HG03175 (cell line): ENCODE data around the gene KRT6B.

Experiments used
- ATAC-seq: cut with Tn5 transposase; IDR thresholded peaks from one replicate; pipeline ENCODE4 v1.9.1; 2021; ENCODE audit warnings: mild to moderate bottlenecking, moderate library complexity; ENCODE audit not compliant: unreplicated experiment

The KRT6B gene

DNA sequence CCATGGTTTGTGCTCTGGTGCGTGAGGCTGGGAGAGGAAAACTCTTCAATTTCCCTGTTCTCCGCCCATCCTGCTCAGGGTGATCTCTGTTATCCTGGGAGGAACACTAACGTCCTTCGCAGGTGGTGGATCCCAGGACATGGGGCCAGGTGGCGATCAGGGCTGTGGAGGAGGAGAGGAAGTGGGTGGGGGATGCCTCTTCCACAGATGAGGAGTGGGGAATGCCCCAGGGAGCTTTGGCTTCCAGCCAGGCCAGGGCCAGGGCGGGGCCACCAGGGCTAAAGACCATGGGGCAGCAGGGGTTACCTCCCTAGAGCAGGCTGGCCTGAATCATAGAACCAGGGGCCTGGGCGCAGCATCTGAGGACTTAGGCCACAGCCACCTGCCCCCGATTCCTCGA, 14.4 kb downstream of the KRT6B start:
- no peak for ATAC-seq

DNA sequence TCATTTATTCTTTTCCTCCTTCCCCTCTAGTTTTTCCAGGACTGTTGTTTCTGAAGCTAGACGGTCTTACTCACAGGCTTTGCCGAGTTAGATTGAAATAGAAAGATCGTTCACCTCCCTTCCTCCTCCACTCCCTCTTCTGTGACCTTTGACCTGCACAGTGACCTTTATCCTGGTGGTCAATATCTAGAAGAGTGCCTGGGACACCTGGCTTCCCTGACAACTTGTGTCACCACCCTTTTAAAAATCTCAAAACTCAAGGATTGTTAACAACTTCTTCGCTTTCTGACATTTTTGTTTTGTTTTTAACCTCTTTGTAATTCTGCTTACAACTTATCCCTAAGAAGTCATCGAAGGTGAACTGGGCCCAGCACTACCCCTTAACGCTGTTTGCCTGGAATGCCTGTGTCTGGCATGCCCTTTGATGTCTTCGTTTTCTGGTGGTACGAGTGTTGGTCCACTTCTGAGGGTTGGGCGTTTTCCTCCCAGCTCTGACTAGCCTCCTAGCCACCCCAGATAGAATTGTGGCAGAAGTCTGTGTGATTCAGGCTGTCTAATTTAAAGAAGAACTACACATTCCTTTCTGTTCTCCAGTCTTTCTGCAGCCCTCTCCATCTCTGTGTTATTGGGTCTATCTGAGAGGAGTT, 15.0 kb downstream of the KRT6B start:
- no peak for ATAC-seq

DNA sequence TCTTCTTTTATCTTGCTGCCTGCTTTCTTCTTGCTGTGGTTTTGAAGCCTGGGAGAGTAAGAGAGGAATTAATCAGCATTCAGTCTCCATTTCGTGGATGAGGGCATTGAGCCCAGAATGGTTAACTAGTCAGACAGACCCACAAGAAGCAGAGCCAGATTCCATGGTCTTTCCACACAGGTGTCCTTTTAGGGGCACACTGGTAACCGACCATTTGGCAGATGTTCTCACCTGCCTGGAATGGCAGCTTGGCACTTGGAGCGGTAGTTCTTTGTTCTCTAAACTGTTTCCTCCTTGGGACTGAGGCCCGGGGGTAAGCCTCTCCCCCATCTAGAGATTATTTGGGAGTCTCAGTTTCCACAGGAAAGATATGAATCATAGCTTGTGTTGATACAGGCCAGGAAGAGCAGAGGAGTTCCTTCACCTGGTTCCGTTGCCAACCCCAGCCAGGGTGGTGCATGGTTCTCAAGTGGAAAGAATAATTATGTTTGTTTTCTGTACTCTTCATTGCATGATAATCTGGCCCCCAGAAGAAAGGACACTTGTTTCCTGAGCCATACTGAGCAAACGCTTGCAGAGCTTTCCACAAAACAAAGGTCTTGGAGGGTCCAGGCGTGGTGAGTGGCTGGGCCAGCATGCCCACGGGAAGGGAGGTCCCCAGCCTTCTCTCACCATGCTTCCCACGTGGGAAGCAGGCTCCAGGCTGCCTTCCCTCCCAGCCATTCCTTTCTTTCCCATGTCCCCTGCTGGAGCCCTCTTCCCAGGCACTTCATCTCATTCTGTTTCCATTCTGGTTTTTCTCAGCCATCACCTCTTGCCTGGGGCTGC, 15.7 kb downstream of the KRT6B start:
- ATAC-seq = no peak

DNA sequence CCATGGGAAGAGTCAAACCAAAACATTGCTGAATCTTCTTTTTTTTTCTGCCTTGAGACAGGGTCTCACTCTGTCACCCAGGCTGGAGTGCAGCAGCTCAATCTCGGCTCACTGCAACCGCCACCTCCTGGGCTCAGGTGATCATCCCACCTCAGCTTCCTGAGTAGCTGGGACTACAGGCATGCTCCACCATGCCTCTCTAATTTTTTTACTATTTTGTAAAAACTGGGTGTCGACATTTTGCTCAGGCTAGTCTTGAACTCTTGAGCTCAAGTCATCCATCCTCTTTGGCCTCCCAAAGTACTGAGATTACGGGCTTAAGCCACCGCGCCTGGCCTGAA, 16.3 kb downstream of the KRT6B start:
- no peak for ATAC-seq

DNA sequence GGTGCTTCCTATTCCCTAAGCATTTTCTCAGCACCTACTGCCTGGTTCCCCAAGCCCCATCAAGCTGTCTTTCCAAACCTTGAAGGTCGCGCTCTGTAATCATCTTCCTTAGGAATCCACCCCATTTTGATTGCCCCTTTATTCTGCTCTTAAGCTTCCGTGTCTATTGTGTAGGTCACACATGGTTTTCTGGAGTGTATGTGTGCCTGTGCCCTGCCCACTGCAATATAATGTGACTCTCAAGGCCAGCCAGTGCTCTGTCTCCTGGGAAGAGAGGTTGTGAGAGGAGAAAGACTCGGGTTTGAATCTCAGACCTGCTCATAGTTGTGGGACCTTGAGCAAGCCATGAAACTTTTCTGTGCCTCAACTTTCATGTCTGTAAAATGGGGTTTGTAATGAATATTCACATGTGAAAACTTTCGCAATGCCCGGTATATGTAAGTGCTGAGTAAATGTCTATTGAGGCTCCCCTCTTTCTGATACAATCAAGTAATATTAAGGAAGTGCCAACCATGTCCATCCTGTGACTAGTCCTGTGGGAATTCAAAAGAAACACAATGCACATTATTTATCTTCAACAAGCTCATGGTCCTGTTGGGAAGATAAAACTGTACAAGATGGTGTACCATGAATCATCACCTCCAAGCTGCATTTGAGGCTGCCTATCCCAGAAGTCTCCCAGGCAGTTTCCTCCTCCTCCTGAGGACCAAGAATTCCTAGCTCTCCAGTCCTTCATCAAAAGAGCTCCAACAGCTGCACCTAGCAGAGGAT, 17.0 kb downstream of the KRT6B start:
- no peak for ATAC-seq

DNA sequence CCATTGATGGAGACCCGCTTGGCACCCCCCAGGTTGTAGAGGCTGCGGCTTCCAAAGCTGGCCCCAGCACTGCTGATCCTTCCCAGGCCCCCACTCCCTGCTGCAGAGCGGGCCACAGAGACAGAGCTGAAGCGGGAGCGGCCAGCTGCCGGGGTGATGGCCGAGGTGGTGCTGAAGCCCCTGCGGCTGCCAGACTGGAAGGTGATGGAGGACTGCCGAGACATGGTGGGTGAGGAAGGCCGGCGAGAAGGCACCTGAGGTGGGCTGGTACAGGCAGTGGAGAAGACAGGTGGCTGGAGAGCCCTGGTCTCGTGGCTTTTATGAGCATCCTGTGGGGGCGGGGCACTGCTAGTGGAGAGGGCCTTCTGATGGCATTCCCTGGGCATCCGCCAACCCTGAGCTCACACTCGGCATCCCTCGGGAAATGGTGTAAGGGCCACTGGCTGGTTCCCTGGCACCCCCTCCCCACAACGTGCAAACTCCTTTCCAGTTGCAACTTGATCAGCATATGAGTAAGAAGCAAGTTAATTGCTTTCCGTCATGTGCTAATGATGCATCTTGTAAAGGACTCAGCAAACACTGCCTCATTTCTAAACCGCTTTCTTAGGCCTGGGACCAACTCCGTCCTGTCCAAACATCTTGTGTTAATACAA, 17.7 kb downstream of the KRT6B start, which contains the start of gene KRT75:
Gene KRT75, minus strand, starts transcription at position 291 of the 653 bp plus-strand sequence. Its CDS starts 67 bp downstream, at position 224.
- no peak for ATAC-seq

DNA sequence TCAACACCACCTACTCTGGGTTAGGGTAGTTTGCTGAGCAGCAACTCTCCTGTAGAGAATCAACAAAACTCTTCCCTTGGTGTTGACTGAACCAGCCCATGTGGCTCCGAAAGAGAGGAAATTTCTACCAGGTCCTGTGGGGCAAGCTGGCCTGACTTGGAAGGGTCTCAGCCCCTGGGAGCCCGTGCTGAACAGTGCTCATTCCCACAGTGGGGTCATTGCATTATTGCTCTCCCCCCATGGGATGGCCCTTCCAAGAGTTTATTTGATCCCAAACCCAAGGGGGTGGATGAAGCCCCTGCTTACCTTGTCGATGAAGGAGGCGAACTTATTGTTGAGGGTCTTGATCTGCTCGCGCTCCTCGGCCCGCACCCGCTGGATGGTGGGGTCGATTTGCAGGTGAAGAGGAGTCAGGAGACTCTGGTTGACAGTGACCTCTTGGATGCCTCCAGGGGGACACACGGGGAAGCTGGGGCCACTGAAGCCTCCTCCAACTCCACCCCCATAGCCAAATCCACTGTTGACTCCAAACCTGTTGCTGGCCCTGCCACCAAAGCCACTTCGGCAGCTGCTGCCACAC, 18.4 kb downstream of the KRT6B start:
- no peak for ATAC-seq

DNA sequence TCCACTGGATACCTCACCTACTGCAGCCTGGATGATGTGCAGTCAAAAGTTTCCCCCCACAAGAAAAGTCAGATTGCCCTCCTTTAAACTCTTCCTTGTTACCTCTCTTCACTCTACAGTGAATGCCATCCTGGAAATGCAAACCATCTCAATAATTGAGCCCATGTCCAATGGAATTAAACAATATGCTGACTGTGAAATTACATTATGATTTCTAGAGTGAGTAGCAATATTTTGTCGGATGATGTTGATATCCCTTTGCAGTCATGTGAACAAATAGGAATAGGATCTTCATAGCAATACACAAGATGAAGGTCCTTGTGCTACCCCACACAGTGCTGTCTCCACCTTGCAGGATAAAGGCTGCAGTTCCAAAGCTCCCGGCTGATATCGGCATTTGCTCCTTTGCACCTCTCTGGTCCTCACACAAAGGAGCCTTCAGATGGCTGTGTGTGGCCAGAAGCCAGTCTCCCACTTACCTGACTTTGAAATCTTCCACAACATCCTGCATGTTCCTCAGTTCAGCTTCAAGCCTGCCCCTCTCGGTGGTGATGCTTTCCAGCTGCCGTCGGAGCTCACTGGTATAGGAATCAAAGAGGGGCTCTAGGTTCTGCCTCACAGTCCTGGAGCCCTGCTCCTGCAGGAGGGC, 19.3 kb downstream of the KRT6B start:
- ATAC-seq = no peak

DNA sequence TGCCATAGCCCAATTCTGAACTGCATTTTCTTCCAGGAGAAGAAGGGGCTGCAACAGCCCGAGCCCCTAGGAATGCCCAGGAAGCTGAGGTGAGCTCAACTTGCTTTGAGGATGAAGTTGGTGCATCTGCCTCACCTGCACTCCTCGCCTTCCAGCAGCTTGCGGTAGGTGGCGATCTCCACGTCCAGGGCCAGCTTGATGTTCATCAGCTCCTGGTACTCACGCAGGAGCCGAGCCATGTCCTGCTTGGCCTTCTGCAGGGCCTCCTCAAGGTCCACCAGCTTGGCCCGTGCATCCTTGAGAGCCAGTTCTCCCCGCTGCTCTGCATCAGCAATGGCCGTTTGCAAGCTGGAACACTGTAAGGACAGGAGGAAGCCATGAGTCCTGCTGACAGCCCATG, 23.8 kb downstream of the KRT6B start:
- ATAC-seq = no peak

DNA sequence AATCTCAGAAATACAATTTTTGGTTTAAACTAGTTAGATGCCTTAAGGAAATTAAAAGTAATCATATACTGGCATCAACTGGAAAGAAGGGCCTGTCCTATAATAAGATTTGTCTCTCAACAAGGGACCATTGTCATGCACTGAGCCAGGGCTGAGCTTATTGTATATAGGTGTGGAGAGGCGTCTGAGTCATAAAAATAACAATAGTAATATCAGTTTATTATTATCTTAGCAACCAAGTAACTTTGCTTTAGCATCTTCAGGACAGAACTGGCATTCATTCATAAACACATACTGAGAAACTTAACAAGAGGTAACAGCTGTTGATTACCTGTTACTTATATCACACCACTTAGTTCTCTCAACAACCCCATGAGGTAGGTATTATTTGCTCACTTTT, 24.9 kb downstream of the KRT6B start:
- no peak for ATAC-seq

DNA sequence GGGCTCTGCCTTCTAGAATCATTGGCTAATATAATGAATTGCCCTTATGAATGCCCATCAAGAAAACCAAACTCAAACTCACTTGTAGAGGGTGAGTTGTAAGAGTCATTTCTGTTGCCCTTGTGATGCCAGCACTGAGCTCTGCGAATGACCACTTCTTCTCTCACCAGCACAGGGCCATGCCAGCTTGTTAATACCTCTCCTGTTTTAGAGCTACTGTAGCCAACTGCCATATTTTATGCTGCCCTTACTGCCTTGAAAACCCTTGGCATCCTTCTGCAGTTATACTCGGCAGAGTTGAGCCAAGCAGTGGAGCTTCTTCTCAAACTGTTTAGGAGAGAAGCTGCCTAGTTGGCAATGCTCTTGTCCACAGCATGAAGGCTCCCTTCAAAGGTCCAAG, 25.9 kb downstream of the KRT6B start:
- no peak for ATAC-seq

DNA sequence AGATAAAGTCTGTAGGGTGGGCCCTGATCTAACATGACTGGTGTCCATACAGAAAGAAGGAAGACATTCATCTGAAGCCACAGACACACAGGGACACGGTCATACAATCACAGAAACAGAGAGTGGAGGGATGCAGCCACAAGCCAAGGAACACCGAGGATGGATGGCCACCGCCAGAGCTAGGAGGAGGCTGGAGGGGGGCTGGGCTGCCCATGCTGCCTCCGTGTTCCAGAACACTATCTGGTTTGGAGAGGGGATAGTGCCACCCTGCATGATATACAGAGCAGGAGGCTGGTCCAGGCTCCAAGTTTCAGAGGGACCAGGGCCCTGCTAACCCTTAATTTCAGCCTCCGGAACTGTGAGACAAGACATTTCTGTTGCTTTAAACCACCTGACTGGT, 26.5 kb downstream of the KRT6B start:
- ATAC-seq = no peak

DNA sequence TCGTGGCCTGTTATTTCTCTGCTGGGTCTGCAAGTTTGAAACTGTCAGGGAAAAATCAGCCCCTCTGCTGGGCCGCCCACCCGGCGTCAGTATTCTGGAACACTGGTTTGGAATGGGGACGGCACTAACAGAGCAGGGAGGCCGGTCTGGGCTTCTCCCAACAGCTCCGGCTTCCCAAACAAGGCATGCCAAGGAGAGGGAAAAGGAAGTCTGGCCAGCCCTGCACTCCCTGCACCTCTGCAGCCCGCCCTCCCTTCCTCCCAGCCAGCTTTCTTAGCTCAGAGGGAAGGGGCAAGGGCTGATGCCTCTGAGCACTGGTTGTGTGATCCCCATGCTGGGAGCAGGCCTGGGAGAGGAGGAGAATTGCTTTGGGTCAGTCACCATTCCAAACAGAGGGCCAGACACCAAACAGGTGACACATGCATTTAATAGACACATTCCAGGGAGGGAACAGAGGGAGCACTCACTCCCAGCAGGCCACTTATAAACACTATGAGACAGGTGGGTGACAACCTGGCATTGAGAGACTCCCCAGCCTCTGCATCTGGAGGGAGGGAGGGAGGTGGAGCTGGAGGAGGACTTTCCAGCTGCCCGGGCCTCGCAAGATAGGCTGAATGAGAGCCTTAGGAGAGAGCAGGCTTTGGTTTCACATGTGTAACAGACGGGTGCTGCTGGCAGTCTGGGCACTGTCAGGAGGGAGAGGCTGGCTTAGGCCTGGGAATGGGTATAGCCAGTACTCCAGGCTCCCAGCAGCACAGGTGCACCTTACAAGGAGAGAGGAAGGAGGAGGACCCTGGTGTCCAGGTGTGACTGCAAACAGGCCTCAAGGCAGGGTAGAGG, 28.1 kb downstream of the KRT6B start:
- ATAC-seq = no peak

DNA sequence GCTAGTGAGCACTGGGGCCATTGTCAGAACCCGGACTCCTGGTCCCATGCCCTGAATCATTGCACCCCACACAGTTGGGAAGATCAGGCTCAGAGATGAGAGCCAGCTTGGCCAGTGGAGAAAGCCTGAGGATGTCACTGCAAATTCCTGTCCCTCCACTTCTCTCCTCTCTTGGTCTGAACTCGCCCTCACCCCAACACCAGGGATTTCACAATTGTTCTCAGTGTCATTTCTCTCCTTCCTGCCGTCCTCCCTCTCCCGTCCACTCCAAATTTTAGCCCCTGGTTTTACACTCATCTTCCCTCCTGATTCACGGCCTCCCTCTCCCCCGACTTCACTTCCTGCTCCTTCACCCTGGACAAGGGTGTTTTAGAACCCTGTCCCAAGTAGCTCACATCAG, 28.9 kb downstream of the KRT6B start:
- ATAC-seq = no peak

DNA sequence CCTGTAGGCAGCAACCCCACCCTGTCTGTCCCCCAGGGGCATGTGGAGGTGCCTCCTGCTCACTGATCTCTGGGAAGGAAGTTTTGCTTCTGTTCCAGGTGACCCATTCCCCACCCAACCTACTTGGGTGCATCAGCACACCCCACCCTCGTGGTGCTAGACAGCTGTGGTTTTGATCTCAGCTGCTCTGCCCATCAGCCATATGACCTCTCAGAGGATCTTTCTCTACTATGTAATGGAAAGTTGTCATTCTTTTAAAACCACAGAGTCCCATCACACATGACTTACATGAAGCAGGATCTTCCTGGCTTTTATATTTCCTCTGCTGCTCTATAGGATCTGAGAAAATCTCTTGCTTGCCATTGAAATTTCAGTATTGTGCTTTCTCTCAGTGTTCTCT, 32.3 kb downstream of the KRT6B start:
- ATAC-seq = no peak

DNA sequence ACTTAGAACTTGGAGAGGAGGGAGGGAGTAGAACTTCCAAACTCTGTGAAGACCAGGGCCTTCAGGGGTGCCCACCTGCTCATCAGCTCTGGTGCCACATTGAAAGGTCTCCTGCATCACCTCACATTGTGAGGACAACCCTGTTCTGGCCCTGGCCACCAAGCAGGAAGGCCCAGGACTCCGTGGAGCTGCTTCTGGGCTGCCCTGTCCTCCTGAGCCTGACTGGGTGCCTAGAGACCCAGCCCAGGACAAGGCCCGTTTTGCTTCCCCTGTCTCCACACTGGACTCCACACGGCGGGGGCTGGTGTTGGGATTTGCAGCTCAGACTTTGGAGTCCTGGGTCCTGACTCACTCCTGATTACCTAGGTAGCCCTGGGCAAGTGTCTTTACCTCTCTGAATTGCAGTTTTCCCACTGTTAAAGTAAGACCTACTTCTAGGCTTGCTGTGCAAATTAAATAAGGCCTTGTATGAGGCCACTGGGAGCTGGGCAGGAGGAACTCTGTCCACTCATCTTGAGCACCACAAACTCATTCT, 33.3 kb downstream of the KRT6B start:
- no peak for ATAC-seq

DNA sequence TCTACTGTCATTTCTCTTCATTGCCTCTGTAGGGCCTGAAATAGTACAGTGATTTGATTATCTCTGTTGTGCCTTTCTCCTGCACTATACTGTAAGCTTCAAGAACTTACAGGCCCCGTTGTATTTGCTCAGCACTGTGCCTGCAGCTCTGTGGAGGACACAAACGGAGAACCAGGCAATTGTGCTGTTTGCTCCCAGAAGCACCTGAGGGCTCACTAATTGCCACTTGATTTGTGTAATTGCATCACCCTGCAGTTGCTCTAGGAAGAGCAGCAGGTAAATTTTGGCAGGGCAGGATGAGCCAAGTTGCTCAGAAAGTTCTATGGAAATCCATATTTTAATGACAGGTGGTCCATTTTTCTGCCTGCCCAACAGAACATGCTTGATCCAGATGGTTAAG, 34.2 kb downstream of the KRT6B start:
- no peak for ATAC-seq

DNA sequence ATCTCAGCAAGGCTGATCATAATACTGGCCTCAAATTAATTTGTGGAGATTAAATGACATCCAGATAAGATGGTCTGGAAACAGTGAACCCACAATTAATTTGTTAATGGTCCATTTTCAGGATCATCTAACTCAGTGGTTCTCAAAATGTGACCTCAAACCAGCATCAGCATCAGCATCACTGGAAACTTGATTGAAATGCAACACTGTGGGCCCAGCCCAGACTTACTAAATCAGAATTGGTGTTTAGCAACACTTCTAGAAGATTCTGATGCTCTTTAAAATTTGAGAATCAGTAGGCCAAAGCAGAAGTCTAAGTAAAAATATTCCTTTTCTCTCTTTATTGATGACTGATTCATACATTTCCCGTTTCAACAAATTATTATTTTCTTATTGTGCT, 35.2 kb downstream of the KRT6B start:
- no peak for ATAC-seq
